IPS-NIHi11 (cell line): Measurements from ENCODE around the gene PRKCH.

Experiments used
- DNase-seq: peaks from one replicate; pipeline ENCODE4 v3.0.0; 2012; ENCODE audit warnings: mixed read lengths, low spot score

Gene PRKCH

DNA sequence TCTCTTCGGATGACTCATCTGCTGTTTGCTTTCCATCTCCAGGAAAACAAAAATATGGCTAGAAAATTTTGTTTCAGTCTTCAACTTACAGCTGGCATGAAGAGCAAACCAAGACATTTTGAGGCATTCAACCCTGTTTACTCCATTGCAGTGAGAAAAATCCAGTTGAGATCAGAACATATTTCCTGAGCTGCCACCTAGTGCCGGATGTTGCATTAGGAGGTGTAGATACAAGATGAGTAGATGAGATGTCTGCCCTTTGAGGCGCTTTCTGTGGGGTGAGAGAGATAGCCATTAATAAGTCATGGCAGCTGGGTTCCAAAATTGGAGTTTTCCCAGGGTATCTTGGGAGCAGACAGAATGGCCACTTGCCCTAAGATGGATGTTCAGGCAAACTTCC lies 171.1 kb downstream of the PRKCH start:
- no peak for DNase-seq

DNA sequence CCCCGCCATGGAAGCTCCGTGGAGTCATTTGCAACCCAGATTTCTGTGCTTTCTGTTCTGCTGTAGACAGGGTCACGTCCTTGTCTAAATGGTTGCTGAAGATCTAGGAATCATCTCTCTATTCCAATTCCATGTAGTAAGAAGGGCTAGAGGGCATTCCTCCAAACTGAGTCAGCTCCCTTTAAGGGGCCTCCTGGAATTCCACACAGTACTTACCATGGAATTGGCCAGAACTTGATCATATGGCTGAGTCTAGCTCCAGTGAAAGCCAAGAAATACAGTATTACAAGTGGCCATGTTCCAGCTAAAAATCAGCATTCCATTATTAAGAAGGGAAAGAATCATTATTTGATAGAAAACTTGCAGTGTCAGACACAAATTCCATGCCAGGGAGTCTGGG lies 171.9 kb downstream of the PRKCH start:
- no peak for DNase-seq

DNA sequence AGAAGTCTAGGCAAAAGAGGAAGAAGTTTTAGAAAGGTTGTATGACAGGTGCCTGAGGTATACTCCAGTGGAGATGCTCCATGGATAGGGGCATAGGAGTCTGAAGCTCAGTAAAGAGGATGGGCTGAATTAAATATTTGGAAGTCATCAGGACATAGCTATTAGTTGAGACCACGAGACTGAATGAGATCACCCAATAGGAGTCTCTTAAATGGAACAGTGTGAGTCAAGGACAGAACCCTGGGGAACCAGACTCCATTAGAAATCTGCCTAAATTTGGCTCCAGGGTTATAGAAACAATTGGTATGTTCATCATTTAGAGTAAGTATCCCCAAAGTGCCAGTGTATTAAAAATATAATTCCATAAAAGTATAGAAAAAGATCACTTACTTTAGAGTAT lies 172.6 kb downstream of the PRKCH start:
- DNase-seq: no peak

DNA sequence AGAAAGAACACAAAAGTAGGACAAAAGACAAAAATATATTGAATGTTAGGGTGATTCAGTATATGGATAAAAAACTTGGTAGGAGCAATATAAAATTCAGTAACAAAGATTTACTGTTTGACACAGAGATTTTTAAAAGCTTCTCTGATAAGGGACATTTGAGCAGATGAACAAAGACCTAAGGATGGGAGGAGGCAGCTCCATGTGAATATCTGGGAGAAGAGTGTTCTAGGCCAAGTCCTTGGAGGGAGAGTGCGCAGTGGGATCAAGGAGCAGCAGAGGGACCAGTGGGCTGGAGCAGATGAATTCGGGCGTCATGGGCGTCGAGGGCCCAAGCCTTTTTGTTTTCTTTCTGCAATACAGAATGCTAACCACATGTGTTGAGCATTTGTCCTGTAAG lies 174.4 kb downstream of the PRKCH start:
- no peak for DNase-seq

DNA sequence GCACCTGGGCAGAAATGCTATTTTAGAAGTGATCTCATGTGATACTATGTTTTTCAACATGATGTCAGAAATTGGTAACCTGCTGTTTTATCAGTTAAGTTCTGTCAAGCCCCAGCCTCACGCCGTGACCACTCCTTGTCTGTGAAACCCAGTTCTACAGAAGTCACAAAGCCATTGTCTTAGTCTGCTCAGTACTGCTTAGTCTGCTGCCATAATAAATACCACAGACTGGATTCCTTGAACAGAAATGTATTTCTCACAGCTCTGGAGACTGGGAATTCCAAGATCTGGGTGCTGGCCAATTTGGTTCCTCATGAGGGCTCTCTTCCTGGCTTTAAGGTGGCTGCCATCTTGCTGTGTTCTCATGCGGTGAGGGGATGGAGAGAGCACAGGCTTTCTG lies 176.9 kb downstream of the PRKCH start:
- no peak for DNase-seq

DNA sequence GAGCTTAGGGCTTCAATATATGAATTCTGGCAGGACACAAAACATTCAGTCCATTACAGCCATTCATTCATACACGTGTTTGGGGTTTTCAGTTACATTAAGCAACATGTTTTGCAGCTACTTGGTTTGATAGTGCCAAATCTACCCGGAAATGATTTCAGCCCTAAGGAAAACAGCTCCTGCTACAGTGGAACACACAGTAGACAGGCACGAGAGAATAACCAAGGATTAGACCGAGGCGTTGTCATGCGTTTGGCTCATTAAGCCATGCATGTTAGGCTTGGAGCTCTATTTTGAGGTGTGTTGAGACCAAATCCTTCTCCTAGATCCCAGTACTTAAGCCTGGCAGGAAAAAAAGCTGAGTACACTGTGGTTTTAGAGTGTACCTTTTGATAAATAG lies 177.4 kb downstream of the PRKCH start:
- DNase-seq: no peak

DNA sequence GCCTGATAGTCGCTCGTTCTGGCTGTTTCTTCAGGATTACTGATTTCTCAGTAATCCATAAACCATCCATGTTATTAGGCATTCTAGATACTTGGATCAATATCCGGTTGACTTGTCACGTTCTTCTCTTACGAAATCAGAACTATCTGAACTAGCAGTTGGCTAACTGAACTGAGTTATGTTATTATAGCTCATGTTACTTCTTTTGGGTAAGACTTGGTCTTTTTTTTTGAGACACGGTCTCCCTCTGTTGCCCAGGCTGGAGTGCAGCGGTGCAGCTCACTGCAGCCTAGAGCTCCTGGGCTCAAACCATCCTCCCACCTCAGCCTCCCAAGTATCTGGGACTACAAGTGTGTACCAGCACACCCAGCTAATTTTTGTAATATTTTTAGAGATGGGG lies 178.6 kb downstream of the PRKCH start:
- DNase-seq: no peak

DNA sequence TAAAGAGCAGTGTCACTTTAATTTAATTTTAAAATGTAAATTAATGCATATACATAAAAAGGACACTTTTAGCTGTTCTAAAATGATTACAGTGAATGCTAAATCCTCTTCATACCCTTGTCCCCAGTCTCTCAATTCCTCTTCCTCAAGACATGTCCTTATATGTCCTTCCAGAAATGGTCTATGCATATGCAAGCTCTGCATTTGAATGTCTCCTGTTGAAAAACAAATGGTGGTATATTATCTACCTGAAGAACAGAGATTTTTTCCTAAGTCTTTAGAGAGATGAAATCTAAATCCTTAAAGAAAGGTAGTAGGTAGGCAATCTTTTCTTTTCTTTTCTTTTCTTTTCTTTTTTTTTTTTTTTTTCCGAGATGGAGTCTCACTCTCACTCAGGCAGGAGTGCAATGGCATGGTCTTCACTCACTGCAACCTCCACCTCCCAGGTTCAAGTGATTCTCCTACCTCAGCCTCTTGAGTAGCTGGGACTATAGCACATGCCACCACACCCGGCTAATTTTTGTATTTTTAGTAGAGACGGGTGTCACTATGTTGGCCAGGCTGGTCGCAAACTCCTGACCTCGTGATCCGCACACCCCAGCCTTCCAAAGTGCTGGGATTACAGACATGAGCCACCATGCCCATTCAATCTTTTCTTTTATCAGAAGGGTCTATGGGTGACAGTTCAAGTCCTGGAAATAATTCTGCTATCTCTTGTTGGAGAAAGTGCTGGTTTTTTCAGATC lies 180.5 kb downstream of the PRKCH start:
- DNase-seq: no peak

DNA sequence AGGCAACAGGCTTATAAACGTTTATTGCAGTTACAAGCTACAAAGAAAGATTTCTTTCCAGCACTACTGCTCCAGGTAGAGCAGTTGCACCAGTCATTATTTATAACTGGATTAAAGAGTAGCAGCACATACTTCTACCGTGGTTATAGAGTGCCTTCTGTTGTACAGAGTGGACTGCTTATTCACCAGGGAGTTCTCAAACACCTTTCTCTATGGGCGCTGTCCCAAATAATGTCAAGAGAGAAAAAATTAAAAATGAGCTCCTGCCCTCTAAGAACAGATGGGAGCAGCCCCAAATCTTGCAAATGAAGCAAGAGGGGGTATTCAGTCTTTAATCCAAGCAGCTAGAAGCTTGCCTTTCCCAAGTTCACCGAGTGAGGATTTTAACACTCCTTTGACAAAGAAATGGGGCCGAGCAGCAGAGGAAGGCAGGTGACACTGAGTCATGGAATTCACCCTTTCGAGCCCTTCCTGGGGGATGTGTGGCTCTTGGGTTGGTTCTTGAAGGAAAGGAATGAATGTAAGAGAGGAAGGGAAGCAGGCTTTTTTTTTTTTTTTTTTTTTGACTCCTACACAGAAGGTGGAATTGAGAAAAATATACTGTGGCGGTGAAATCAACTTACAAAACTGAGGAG lies 181.2 kb downstream of the PRKCH start:
- no peak for DNase-seq

DNA sequence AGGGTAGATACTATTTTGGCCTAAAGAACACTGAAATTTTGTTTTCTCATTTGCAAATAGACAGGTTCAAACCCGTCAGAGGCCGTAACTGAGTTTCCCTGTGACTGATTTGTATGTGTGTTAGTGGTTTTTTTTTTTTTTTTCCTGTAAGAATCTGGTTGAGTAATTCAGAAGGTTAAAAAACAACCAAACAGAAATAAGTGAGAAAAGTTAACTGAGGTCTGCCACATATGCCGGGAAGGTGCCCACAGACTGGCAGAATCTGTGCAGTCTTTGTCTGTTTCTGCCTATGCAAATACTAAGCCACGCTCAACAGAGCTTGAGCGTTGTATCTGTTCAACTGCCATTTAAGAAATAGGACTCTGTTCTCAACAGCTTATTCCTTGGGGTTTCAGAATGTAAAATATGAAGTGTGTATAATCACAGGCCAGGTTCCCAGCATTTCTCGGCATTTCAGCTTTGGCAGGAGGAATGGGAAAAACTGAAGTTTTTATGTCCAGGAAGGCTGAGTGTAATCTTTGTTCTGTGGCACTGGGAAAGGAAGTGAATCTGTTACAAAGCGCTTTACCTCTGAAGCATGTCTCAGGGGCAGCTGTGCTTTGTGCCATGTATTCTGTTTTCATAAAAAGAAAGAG lies 181.9 kb downstream of the PRKCH start:
- DNase-seq: no peak

DNA sequence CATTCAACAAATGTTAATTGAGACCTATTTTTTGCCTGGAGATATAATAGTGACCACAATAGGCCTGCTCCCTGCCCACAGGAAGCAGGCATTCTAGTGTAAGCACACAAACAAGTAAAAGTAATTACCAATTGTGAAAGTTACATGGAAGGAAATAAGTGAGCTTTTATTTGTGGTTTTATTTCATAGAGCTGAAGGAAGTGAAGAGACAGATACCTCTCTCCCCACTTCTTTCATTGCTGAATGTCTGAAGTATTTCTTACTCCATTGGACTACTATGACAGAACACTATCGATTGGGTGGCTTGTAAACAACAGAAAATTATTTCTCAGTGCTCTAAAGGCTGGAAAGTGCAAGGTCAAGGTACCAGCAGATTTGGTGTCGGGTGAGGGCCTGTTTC lies 183.5 kb downstream of the PRKCH start:
- DNase-seq: no peak

DNA sequence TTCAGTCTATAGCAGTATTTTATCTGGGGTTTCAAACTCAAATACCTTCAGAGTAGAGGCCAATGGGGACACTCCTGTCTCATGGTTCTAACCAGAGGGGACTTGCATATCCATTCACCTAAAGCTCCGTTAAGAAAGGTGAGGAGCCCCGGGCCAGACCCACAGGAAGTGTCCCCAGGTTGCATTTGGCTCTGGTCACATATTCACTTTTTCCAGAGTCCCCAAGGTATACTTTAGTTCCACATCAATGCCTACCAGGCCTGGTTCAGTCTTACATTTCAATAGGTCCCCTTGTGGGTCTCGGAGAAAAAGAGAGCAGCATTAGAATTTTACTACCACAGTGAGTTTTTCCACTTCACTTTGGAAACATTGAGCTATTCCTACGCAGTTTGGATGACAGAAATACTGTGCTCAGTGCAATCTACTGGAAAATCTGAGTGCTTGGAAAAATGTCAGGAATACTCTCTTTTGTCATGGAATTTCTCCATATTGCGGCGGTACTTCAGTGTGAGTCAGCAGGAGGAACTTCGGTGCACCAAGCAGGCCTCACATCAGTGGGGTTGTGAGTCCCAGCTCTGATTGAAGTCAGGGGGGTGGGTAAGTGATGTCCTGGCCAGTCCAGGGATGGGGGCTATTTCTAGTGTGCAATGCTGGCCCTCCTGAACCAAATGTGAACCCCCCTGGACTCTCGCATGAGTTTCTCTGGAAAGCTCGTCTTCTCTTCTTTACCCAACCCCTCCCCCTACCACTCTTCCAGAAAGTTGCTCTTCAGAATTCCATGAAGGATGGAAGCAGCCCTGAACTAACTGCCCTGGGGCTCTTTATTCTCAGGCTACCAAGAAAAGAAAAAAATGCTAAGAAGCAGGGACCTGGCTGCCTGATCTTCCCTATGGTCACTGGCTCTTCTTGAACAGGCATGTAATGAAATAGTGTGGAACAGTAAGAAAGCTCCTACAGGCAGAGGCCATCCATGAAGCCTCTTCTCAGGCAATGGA lies 184.7 kb downstream of the PRKCH start:
- no peak for DNase-seq

DNA sequence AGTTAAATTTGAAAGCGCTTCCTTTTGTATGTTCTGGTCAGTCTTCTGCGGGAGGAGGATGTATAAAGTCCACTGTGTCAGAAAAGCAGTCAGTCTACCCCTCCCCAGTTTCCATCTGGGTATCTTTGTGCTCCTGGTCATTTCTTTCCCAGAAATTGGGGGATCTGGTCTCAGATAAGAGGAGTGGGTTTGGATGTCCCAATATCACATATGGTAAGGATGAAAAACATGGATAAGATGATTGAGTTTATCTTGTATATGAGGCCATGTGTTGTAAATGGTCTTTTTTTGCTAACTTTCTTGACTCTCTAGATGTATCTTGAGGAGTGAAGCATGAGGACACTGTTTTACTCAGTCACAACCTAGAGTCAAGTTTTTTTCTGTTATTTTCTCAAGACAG lies 187.1 kb downstream of the PRKCH start:
- DNase-seq: no peak

DNA sequence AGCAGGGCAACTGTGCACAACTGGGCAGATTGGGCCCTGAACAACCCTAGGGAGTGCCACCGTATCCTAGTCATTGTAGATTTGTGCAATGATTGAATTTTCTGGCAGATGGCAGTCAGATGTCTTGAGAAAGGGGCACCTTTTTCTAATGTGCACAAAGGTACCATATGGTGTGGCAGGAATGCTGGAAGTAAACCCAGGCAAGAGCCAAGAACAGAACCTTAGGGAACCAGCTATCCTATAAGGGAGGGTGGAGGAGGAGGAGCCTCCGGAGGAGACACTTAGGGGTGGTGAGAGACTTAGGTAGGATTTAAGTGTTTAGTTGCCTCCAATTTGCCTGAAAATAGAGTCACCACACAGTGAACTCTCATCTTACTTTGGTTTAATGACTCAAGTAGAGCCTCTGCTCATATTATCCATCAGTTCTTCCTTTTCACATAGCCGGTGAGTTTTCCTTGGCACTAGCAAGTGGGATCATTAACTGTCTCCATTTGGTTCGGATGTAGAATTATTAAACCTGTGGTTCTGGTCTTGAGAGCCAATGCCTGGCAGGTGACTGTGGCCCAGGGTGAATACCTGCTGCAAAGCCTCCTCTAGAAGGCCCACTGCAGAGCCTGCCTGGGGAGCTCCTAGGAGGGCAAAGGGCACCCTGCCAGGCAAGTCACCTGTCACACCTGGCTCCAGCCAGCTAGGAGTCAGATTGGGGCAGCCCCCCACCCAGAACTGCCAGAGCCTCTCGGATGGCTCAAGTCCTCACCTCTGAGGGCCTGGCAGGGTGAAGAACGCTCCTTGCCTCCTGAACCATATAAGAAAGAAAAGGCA lies 189.6 kb downstream of the PRKCH start:
- no peak for DNase-seq

DNA sequence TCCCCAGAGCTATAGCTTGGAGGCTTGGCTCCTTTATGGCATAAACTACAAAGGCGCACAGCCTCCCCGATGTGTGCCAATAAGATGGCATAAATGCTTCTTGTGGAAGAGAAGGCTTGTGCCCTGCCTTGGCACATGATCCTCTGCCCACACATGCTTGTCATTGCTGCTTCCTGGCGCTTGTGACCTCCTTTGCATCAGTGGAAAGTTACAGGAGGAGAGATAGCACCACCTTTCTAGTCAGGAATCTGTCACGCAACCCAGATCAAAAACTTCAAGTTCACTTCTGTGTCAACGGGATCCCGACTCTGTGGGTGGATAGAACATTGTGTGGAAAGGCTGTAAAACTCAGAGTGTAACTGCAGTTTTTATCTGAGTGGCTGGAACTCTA lies 190.2 kb downstream of the PRKCH start:
- no peak for DNase-seq

DNA sequence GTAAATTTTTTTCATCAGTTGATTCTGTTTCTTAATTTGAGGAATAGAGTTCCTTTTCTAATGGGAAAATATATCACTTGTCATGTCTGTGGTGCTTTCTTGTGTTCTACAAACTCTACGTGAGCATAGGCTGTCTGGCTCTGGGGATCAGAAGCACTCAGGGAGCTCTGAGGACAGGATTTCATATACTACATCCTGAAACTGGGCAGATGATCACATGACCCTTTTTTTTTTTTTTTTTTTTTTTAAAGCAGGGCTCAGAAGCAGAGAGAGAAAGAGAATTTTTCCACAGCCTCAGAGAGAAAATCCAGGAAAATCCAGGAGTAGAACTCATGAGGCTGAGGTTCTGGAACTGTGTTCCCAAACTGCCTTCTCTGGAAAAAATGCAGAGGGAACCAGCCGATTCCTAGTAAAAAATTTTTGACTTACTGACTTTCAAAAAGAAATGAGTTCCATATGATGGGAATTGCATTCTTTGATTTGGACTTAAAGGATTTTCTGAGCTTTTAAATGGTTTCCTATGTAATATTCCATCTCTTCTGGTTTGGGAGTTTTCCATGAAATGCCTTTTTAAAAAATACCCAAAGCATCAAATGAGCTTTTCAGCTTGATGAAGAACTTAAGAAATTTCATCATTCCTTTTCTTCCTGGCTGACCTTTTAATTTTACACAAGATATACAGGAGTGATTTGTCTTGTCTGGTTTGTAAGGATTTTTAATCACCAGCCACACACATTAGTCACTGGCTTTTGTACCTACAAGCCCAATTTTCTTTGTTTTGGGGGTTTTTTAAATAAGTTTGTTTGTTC lies 190.9 kb downstream of the PRKCH start:
- no peak for DNase-seq

DNA sequence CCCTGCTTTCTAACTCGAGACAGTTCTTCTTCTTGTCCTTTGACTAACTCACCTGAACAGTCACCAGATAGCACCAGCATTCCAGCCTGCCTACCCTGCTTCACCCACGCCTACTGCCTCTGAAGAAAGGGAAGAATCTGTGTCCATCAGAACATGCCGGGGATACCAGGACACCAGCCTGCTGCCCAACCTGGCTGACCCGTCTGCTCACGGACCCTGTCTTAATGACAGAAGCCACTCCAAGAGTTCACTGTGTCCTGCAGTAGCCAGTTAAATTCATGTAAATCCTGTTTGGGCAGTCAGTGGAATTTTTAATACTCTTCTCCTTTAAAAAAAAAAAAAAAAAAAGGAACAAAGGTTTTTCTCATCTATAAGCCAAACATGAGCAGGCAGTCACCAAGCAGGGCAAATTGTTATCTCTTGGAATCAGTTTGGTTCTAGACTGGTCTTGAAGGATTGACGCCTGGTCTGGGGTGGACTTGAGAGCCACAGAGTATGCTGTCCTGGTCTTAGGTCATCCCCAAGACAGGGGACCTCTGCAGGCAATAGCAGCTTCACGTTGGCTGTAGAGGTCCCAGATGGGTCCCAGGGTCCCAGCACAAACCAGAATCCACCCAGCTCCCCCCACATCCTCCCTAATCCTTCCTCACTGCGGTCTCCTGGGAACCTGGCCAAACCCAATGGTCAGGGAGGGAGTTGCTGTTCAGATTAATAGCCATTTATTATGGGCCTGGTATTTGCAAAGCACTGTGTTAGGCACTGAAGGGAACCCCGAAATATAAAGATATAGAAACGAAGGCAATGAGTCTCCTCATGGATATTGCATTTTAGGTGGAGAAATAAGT lies 192.8 kb downstream of the PRKCH start:
- DNase-seq: no peak

DNA sequence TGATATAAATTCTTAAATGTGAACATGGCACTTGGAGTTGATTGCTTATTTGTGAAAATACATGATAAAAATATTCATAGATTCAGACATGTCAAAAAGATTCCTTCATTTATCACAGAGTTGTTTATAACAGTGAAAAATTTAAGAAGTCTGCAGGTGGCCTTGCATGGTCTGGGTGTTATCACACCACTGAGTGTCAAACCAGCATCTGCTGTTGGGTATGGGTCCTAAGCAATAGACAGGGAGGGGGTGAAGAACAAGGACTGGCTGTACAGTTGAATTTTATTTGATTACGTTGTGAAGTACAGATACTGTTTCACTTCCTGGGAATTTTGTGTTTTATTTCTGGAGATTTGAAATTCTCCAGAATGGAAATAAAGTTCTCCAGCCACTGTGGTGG lies 193.5 kb downstream of the PRKCH start:
- no peak for DNase-seq

DNA sequence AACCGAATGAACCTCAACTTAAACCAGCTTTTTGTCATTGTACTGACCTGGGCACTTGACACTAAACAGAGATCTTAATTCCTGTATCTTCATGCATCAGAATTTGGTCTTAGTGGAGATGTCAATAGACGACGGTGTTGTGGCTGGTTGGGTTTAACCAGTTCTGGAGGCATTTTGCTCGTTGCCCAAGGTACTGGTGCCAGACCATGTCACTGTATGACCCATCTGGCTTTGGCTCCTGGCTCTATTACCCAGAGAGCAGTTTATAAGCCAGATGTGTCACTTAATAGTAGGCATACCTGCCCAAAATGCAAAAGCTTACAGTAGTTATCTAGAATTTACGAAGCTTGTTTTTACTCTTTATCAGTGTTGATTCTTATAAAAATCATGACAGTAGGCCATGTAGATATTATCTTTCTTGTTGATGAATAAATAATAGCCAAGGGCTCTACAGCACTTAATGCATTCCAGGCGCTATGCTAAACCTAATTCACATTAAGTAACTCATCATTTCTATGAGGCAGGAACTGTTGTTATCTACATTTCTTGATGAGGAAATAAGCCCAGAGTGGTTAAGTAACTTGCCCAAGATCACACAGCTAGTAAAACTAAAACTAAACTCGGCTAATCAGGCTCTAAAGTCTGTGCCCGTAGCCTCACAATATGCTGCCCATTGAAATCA lies 194.2 kb downstream of the PRKCH start:
- DNase-seq: no peak
